CD4-positive, alpha-beta T cell (primary cell): ENCODE results near the gene FNDC3A. TPM values are rescaled to one million over a fixed set of nuclear protein-coding genes. Genes with fewer than 3 reads are reported as not detected.
"Not testable (repeated sequence)": the region's sequence is repeated elsewhere in the genome, so short reads cannot be mapped to it uniquely, and the experiment has no call there.

ENCODE experiments used
- ATAC-seq: fragments of 200-7000 bp; cut with Tn5 transposase; one replicate; pipeline ENCODE4 v1.10.0; 2022; ENCODE audit warnings: mild to moderate bottlenecking; ENCODE audit not compliant: poor library complexity
- CTCF ChIA-PET: fragments of 350-600 bp; sonication (Branson Sonifier 250); formaldehyde crosslinking; loops from one replicate; lab custom pipeline; 2021; ENCODE audit warnings: antibody characterized with exemption, inconsistent platforms; lab: Charles Lee
- POLR2A ChIA-PET: fragments of 350-600 bp; sonication (Branson Sonifier 250); formaldehyde crosslinking; loops from one replicate; lab custom pipeline; 2021; ENCODE audit warnings: antibody characterized with exemption, inconsistent platforms; lab: Charles Lee
- DNase-seq, 14 experiments: peaks; one replicate each; pipeline ENCODE4 v3.0.0-alpha.2; 2013 to 2020; ENCODE audit warnings: mixed read lengths in 2 of 14
- H3K27ac ChIP-seq, 2 donors: one replicate each; pipeline versions ENCODE4 v1.5.1 to v1.7.0; 2013; ENCODE audit warnings: low read length in 2 of 2, low read depth in 1 of 2, mild to moderate bottlenecking in 1 of 2
- H3K27me3 ChIP-seq, 2 experiments: 1 replicate in 1 of 2; 2 replicates in 1 of 2; pipeline versions ENCODE4 v1.6.1 to v1.7.0; 2013; ENCODE audit warnings: low read length in 2 of 2, control low read depth in 1 of 2, mild to moderate bottlenecking in 1 of 2, moderate library complexity in 1 of 2; ENCODE audit not compliant: insufficient read depth in 2 of 2, control insufficient read depth in 1 of 2
- H3K36me3 ChIP-seq: one replicate; pipeline ENCODE4 v1.6.1; 2013; ENCODE audit warnings: low read length, control low read depth; ENCODE audit not compliant: insufficient read depth
- H3K4me1 ChIP-seq: one replicate; pipeline ENCODE4 v1.6.1; 2013; ENCODE audit warnings: low read length, control low read depth; ENCODE audit not compliant: insufficient read depth
- H3K4me3 ChIP-seq: one replicate; pipeline ENCODE4 v1.5.1; 2013; ENCODE audit warnings: mild to moderate bottlenecking, low read length, moderate library complexity
- H3K9me3 ChIP-seq, 2 experiments: 1 replicate in 1 of 2; 2 replicates in 1 of 2; pipeline versions ENCODE4 v1.6.1 to v1.7.0; 2013; ENCODE audit warnings: low read length in 2 of 2, mild to moderate bottlenecking in 2 of 2, control low read depth in 1 of 2, moderate library complexity in 1 of 2; ENCODE audit not compliant: control insufficient read depth in 1 of 2, insufficient read depth in 1 of 2
- H3K27ac Mint-ChIP-seq: one replicate; pipeline ENCODE4 v1.8.0; 2020; ENCODE audit warnings: mixed read lengths
- H3K27me3 Mint-ChIP-seq: one replicate; pipeline ENCODE4 v1.8.0; 2021; ENCODE audit warnings: mixed read lengths
- H3K36me3 Mint-ChIP-seq: one replicate; pipeline ENCODE4 v1.8.0; 2021; ENCODE audit warnings: low read depth, mixed read lengths
- H3K4me1 Mint-ChIP-seq: one replicate; pipeline ENCODE4 v1.8.0; 2021; ENCODE audit warnings: low read depth, mixed read lengths
- H3K4me3 Mint-ChIP-seq: one replicate; pipeline ENCODE4 v1.8.0; 2020; ENCODE audit warnings: mild to moderate bottlenecking, mixed read lengths
- H3K9me3 Mint-ChIP-seq: one replicate; pipeline ENCODE4 v1.8.0; 2020; ENCODE audit warnings: mixed read lengths
- CTCF ChIP-seq: fragments of 200-600 bp; IDR thresholded peaks from one replicate; pipeline ENCODE4 v1.8.0; 2022; ENCODE audit warnings: antibody characterized with exemption, mild to moderate bottlenecking
- intact Hi-C, 2 experiments: fragments of 100-400 bp; cut with DNase I in 1 of 2; cut with micrococcal nuclease in 1 of 2; formaldehyde crosslinking; loops; one replicate each; pipeline versions ENCODE4 v1.15.1 to v1.9.0; 2023 to 2025; cut with DNase I, micrococcal nuclease
- total RNA-seq, 174 experiments: library from RNA in 2 of 174; stranded (reverse) in 2 of 174; gene quantifications; one replicate each; pipeline ENCODE4 v1.2.3 and lab custom pipeline; 2021 to 2026

The FNDC3A gene
- total RNA-seq, 2 experiments from 2014 or later = 27.7 to 28.6 TPM

- Mint-ChIP-seq H3K27ac (no peak overlapping the region), H3K4me3 (no peak overlapping the region), H3K9me3 (peaks cover 2% of the 10 kb centered on the region), H3K27me3 (no peaks in the 10 kb centered on the region), H3K4me1 (peaks cover 15% of the 10 kb centered on the region), H3K36me3 (peaks cover 22% of the 10 kb centered on the region)
- Histone ChIP-seq H3K4me3 (no peak overlapping the region), H3K9me3 (no peaks in the 10 kb centered on the region), H3K36me3 (peaks cover 5% of the 10 kb centered on the region), H3K27ac (no peak overlapping the region), H3K27me3 (no peaks in the 10 kb centered on the region), H3K4me1 (peaks cover 2% of the 10 kb centered on the region)
- CTCF ChIA-PET = interaction anchor here (1.2 kb wide), 1 partner anchor 13 kb away, joined by 3 read pairs; no protein-coding TSS in a partner anchor
- peak; percentile 24 for ATAC-seq
- DNase-seq = no peak
- POLR2A ChIA-PET = interaction anchor here (2.7 kb wide), 1 partner anchor 16 kb away, joined by 15 read pairs; no protein-coding TSS in a partner anchor
- no peak for TF ChIP-seq CTCF
- intact Hi-C loops = no loop called here
Measured at GRCh38 chr13:49125964-49126524, 150.3 kb downstream of the FNDC3A start.

DNA sequence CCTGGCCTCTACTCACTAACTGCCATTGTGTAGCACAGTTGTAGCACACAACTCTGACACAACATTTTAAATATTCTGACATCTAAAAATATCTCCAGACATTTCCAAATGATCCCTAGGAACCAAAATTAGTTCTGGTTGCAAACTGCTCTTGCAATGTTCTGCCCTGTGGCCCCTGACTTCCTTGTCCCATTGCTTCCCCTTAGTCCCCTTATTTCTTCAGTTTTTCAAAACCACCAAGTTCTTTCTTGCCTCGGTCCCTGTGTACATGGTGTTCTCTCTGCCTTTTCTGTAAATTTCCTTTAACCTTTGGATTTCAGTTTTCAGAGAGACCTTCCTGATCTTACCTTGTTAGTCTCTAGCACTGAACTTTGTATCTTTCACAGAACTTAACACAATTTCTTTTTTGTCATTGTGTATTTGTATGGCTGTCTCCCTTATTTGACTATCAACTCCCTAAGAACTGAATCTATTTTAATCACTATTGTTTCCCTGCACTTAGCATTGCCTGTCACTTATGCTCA, 156.8 kb downstream of the FNDC3A start:
- no peak overlapping the region for H3K4me3 Mint-ChIP-seq
- intact Hi-C loops = no loop called here
- DNase-seq (no peak), ATAC-seq (no peak)
- no peak for TF ChIP-seq CTCF
- peak overlapping the region; percentile 19 for H3K27ac Mint-ChIP-seq
- H3K9me3 ChIP-seq = no peaks in the 10 kb centered on the region
- H3K36me3 Mint-ChIP-seq = peaks cover 70% of the 10 kb centered on the region
- H3K27me3 ChIP-seq = no peaks in the 10 kb centered on the region
- no peak overlapping the region for H3K27ac ChIP-seq
- H3K9me3 Mint-ChIP-seq = no peaks in the 10 kb centered on the region
- CTCF ChIA-PET = interaction anchor here (1.1 kb wide), 1 partner anchor 8 kb away, joined by 4 read pairs; no protein-coding TSS in a partner anchor
- H3K4me1 Mint-ChIP-seq = peaks cover 32% of the 10 kb centered on the region
- no peaks in the 10 kb centered on the region for H3K27me3 Mint-ChIP-seq
- no peak overlapping the region for H3K4me3 ChIP-seq
- H3K36me3 ChIP-seq = peaks cover 36% of the 10 kb centered on the region
- H3K4me1 ChIP-seq = peaks cover 2% of the 10 kb centered on the region
- POLR2A ChIA-PET = no interaction called here

DNA sequence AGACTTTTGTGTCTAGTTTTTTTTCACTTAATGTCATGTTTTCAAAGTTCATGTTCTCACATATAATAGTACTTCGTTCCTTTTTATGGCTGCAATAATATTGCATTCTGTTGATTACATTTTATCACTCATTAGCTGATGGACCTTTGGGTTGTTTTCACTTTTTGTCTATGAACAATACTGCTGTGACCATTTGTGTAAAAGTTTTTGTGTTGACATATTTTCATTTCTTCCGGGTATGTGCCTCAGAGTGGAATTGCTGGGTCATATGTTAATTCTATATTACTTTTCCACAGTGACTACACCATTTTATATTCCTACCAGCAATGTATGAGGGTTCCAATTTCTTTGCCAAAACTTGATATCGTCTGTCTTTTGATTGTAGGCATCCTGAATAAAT, 158.6 kb downstream of the FNDC3A start:
- CTCF ChIA-PET = no interaction called here
- H3K36me3 ChIP-seq = peaks cover 43% of the 10 kb centered on the region

GRCh38 chr13:49137138-49137643, 161.5 kb downstream of the FNDC3A start:
- H3K27ac ChIP-seq, H3K9me3 Mint-ChIP-seq, H3K27me3 ChIP-seq, H3K27me3 Mint-ChIP-seq, H3K4me3 ChIP-seq, CTCF ChIA-PET, H3K4me1 ChIP-seq, intact Hi-C loops, H3K9me3 ChIP-seq, H3K4me3 Mint-ChIP-seq, ATAC-seq, H3K27ac Mint-ChIP-seq, DNase-seq: not testable (repeated sequence)
- Mint-ChIP-seq H3K36me3 (peaks cover 94% of the 10 kb centered on the region), H3K4me1 (peaks cover 36% of the 10 kb centered on the region)
- peaks cover 50% of the 10 kb centered on the region for H3K36me3 ChIP-seq
- POLR2A ChIA-PET = interaction anchor here (0.7 kb wide), 1 partner anchor 160 kb away, joined by 3 read pairs; no protein-coding TSS in a partner anchor

More for the DNA sequence above, 158.6 kb downstream of the FNDC3A start:
- POLR2A ChIA-PET = no interaction called here
- no peak overlapping the region for H3K4me3 ChIP-seq
- H3K27ac ChIP-seq = no peak overlapping the region
- H3K4me1 Mint-ChIP-seq = peaks cover 32% of the 10 kb centered on the region
- no peaks in the 10 kb centered on the region for H3K4me1 ChIP-seq
- no peaks in the 10 kb centered on the region for H3K27me3 ChIP-seq
- H3K9me3 ChIP-seq = no peaks in the 10 kb centered on the region
- intact Hi-C loops = no loop called here
- DNase-seq = no peak
- no peak for ATAC-seq
- H3K9me3 Mint-ChIP-seq = no peaks in the 10 kb centered on the region
- H3K27ac Mint-ChIP-seq = no peak overlapping the region
- H3K4me3 Mint-ChIP-seq = no peak overlapping the region
- TF ChIP-seq CTCF = no peak
- no peaks in the 10 kb centered on the region for H3K27me3 Mint-ChIP-seq
- peaks cover 85% of the 10 kb centered on the region for H3K36me3 Mint-ChIP-seq
